GM19238 (cell line): Measurements from ENCODE around the gene MRC2.
"Not testable (repeated sequence)": the region's sequence is repeated elsewhere in the genome, so short reads cannot be mapped to it uniquely, and the experiment has no call there.

Source experiments
- DNase-seq: peaks from one replicate; pipeline ENCODE4 v3.0.0; 2011; ENCODE audit warnings: low spot score; ENCODE audit not compliant: insufficient read length

The MRC2 gene

GRCh38 chr17:62627219-62627903 lies at the start of gene MRC2:
Gene MRC2 (plus strand): TSS chr17:62627670. CDS start chr17:62627803, 133 bp downstream.
- peak; percentile 21 for DNase-seq

GRCh38 chr17:62578757-62579487 lies 48.5 kb upstream of the MRC2 start:
- no peak for DNase-seq

- no peak for DNase-seq
These were observed 46.5 kb upstream of the MRC2 start for GRCh38 chr17:62580947-62581346.

GRCh38 chr17:62581764-62582163 lies 45.7 kb upstream of the MRC2 start:
- no peak for DNase-seq

GRCh38 chr17:62587554-62587953 lies 39.9 kb upstream of the MRC2 start:
- DNase-seq: no peak

GRCh38 chr17:62588109-62588508 lies 39.4 kb upstream of the MRC2 start:
- DNase-seq: no peak

- DNase-seq: no peak
These were observed 36.1 kb upstream of the MRC2 start for GRCh38 chr17:62591333-62591732.

- DNase-seq: not testable (repeated sequence)
These were observed 35.6 kb upstream of the MRC2 start for GRCh38 chr17:62591822-62592221.

GRCh38 chr17:62592341-62593099 lies 35.0 kb upstream of the MRC2 start:
- no peak for DNase-seq

GRCh38 chr17:62595484-62595883 lies 32.0 kb upstream of the MRC2 start:
- no peak for DNase-seq

- DNase-seq: no peak
These were observed 30.8 kb upstream of the MRC2 start for GRCh38 chr17:62596662-62597061.

- no peak for DNase-seq
These were observed 30.3 kb upstream of the MRC2 start for GRCh38 chr17:62597150-62597549.

GRCh38 chr17:62597920-62598319 lies 29.6 kb upstream of the MRC2 start:
- DNase-seq: no peak

- no peak for DNase-seq
These were observed 27.4 kb upstream of the MRC2 start for GRCh38 chr17:62599964-62600657.

- DNase-seq: no peak
These were observed 26.7 kb upstream of the MRC2 start for GRCh38 chr17:62600805-62601204.

- DNase-seq: no peak
These were observed 26.0 kb upstream of the MRC2 start for GRCh38 chr17:62601471-62601870.

- DNase-seq: not testable (repeated sequence)
These were observed 23.7 kb upstream of the MRC2 start for GRCh38 chr17:62603783-62604182.

- DNase-seq: no peak
These were observed 21.9 kb upstream of the MRC2 start for GRCh38 chr17:62605588-62605987.

- DNase-seq: no peak
These were observed 16.2 kb upstream of the MRC2 start for GRCh38 chr17:62611292-62611691.

GRCh38 chr17:62611728-62612127 lies 15.7 kb upstream of the MRC2 start:
- no peak for DNase-seq

GRCh38 chr17:62612289-62612688 lies 15.2 kb upstream of the MRC2 start:
- DNase-seq: not testable (repeated sequence)

GRCh38 chr17:62613095-62613494 lies 14.4 kb upstream of the MRC2 start:
- not testable (repeated sequence) for DNase-seq
